GM21381 (cell line): ENCODE results near the gene COQ8B.
A peak's percentile ranks its signal among the peaks of the same experiment; 100 is the strongest.

Experiments
- ATAC-seq: cut with Tn5 transposase; IDR thresholded peaks from one replicate; pipeline ENCODE4 v1.9.1; 2021; ENCODE audit warnings: mild to moderate bottlenecking, moderate library complexity; ENCODE audit not compliant: unreplicated experiment

Gene COQ8B

DNA sequence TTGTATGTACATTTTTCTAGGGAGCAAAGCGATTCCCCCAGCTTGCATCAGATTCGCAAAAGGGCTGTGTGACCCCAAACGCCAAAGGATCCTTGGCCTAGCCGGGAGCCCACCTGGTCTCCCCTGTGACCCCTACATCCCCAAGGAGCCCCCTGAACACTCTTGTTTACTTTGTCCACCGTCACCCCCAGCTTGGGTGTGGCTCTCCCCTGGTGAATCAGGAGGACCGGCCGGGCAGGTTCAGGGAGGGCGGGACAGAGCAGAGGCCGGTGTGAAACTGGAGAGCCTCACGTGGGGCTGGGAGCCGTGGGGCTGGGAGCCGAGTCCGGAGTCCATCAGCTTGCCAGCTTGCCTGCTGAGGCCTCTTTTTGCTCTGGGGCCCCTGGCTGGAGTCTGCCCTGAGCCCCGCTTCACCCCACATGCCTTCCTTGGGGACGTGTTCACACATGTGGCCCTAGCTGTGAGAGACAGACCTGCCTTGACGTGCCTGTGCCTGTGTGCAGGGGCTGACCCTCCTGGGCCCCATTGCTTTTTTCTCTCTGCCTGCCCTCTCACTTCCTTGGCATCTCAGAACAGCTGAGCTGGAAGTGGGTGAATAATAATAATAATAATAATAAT is 2.2 kb upstream of the COQ8B start:
- no peak for ATAC-seq

DNA sequence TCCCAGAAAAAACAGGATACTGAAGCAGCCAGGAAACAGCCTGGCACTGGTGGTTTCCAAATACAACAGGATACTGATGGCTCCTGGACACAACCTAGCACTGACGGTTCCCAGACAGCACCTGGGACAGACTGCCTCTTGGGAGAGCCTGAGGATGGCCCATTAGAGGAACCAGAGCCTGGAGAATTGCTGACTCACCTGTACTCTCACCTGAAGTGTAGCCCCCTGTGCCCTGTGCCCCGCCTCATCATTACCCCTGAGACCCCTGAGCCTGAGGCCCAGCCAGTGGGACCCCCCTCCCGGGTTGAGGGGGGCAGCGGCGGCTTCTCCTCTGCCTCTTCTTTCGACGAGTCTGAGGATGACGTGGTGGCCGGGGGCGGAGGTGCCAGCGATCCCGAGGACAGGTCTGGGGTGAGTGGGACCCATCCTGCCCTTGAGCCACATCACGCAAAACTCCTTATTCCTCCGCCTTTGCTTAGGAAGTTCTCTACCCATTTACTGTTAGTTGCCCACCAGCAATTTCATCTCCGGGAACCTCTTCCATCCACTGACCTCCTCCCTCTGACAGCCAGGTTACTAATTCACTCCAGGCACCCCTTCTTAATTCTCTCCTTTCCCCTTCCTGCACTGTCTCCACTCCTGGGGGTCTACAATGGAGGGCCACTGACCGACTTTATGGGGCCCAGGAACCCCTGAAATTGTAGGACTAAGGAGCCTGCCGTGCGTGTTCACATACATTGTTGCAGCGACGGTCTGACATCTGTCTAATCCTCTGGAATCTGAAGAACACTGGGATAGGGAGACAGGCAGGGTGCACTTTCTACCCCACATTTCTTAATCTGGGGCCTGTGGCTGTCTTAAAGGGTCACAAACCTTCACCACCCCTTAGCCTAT is 1.4 kb upstream of the COQ8B start:
- ATAC-seq = no peak

DNA sequence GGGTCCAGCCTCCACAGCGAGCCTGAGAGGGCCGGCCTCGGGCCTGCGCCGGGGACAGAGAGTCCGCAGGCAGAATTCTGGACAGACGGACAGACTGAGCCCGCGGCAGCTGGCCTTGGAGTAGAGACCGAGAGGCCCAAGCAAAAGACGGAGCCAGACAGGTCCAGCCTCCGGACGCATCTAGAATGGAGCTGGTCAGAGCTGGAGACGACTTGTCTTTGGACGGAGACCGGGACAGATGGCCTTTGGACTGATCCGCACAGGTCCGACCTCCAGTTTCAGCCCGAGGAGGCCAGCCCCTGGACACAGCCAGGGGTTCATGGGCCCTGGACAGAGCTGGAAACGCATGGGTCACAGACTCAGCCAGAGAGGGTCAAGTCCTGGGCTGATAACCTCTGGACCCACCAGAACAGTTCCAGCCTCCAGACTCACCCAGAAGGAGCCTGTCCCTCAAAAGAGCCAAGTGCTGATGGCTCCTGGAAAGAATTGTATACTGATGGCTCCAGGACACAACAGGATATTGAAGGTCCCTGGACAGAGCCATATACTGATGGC is 716 bp upstream of the COQ8B start:
- peak; percentile 2 for ATAC-seq

DNA sequence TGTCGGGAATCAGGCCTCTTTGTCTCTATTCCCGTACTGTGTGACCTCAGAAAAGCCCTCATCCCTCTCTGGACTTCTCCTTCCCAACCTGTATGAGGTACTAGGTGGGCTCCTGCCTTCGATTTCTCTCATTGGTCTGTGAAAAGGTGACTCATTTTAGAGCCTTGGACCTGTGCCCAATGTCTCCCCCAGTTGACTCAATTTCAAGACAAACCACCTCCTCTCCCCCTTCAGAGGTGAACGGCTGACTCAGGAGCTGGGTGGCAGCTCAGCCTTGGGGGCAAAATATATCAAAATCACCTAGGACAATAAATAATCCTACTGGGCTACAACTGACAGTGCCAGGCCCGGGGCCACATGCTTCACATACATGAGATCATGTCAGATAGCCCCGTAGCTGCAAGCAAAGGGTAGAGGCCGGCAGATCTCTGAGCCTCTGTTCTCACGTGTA is 630 bp downstream of the COQ8B start:
- ATAC-seq = no peak

DNA sequence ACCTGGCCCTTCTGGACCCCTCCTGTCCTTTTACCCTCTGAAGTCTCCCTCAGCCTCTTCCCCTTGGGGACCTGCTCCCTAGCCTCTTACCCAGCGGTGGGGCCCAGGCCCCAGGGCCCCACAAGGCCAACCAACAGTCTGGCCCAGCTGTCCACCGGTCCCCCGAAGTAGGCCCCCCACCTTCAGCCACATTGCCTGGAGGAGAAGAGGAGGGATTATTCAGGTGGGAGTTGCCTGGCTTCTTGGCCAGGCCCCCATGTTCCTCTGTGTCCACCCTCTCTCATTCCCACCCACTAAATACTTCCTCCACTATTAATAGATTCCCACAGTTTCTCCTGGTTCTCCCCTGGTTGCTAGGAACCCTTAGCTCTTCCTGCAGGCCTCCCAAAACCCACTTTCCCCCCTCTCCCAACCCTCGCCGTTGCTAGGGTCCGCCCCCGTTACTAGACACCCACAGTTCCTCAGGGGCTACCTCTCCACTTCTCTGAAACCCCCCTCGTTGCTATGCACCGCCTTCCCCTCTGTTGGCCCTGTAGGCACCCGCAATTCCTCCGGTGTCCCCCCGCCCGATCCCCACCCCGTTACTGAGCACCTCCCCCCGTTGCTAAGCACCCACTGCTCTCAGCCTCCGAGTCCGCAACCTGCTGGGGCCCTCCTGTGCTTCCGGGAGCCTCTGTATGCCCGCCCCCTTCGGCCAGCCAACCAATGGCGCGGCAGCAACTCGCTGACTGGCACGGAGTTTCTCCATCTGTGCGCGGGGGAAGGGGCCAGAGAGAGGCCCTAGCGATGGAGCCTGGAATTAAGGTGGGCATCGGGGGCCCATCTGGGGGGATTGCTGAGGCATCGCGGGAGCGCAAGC is 2.0 kb downstream of the COQ8B start:
- peak; percentile 37 for ATAC-seq

DNA sequence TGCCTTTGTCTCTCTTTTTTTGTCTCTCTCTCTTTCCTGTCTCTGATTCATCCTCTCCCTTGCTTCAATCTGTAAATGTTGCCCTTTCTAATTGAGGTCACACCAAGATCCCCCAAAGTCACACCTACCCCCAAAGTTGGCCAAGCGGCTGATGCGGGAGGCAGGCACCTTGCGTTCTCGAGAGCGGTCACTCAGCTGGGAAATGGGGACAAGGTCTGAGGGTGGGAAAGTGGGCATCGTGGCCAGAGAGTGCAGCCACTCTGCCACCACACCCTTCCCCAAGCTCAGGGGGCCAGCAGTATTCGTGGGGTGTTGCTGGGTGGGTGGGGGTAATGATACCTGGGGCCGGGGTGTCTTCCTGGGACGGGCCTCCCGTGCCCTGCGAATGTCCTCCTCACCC is 2.7 kb downstream of the COQ8B start:
- no peak for ATAC-seq

DNA sequence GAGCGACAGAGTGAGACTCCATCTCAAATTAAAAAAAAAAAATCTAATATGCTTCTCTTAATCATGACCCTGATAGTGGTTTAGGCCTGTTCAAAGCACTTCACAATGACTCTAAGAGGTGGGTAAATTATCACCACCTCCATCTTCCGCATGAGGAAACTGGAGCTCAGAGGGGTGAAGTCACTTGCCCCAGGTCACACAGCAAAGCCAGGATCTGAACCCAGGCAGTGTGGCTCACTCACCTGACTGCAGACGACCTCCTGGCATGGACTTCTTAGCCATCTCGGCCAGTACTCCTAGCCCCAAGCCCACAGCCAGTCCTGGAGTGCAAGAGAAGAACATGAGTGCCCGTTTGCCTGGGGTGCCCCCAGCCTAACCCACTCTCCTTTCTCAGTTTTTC is 6.9 kb downstream of the COQ8B start:
- ATAC-seq = no peak

DNA sequence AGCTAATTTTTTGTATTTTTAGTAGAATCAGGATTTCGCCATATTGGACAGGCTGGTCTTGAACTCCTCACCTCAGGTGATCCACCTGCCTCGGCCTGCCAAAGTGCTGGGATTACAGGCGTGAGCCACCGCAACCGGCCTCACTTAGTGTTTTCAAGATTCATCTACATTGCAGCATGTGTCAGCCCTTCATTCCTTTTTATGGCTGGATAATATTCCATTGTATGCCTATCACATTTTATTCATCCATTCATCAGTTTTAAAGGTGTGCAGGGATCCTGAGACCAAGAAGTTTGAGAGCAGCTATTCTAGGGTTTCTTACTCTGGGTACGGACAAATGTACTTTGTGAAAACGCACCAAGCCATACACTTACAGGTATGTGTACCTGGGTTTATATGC is 9.1 kb downstream of the COQ8B start:
- ATAC-seq = no peak

DNA sequence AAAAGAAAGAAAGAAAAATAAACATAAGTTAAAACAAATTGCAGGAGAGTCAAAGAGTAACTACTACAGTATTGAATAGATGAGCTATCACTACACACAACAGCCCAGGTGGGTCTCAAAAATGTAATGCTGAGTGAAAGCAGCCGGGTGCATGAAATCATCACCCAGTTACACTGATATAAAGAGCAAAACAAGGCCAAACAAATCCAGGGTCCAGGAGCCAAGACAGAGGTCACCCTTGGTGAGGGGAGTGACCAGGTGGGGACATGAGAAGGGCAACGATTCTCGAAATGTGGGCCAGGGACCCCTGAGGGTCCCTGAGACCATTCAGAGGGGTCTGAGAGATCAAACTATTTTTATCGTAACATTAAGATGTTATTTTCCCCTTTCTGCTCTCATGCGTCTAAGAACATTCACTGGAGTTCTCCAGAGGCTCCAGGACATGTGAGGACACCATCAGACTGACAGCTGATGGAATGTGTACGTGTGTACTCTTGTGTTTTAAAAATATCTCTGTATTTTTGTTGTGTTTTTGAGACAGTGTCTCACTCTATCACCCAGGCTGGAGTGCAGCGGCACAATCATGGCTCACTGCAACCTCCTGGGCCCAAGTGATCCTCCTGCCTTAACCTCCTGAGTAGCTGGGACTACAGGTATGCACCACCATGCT is 10.6 kb downstream of the COQ8B start:
- no peak for ATAC-seq

DNA sequence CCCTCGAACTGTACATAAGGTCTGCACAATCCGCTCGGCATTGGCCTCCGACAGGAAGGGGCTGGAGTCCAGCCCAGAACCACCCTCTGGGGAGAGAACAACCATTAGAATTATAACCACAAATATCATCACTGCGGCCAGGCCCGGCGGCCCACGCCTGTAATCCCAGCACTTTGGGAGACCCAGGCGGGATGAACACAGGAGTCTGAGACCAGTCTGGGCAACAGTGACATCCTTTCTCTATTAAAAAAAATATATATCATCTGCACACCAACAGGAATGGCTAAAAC is 11.4 kb downstream of the COQ8B start:
- no peak for ATAC-seq

DNA sequence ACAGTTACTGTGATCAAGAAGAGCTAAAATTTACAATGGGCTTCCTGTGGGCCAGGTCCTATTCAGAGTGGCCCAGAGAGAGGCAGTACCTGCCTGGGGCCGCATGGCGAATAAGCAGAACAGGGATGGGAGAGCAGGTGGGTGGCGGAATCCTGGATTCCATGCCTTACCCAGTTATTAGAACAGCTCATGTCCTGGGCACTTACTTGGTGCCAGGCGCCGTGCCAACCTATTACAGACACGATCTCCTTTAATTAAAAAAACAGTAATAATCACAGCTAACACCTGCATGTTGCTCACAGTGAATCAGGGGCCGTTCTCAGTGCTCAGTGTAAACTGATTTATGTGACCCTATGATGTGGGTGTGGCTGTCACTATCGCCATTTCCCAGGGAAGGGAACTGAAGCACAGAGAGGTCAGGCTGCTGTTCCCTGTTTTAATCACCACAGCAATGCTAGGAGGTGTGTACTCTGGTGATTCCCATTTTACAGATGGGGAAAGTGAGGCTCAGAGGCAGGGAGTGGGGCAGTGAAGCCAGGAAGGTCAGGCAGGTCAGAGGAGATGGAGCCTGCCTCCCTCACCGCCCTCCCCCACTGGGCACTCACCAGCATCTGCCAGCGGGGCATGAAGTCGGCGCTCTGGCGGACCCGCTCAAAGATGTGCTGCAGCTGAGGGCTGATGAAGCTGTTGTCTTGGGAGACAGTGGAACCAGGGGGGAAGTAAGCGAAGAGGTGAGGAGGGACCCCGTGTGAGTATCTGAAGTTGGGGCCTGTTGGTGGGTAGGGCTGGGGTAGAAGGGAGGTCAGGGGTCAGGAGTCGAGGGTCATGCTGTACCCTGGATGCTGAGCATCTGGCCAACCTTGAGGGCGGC is 12.0 kb downstream of the COQ8B start:
- ATAC-seq = no peak

DNA sequence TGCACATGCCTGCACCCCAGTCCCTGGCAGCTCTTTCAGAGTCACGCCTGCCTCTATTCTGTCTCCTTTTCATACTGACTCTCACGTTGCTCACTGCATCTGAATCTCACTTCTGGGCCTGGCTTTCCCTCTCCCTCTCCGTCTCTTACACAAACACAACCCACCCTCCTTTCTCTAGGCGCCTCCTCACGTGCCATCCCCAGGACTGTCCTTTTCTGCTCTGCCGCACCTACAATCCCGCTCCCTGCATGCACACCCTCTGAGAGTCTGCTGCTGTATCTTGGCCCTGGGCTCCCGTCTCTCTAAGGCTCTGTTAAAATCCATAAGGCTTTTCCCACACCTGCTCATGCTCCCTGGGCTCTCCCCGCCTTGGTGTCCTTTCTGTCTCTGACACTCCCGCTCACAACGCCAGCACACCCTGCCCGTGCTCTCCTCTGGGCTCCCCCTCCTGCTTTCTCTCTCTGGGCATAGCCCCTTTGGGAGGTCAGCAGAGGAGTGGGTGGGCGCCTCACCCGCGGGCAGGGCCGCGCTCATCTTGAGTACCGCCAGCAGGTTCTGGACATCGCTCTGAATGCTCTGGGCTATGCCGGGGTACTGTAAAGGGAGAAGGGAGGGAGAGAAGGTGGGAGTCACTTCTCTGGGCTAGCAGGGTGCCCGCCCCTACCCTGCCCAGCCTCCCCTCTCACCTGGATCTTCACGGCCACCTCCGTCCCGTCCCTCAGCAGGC is 13.5 kb downstream of the COQ8B start:
- ATAC-seq = no peak

DNA sequence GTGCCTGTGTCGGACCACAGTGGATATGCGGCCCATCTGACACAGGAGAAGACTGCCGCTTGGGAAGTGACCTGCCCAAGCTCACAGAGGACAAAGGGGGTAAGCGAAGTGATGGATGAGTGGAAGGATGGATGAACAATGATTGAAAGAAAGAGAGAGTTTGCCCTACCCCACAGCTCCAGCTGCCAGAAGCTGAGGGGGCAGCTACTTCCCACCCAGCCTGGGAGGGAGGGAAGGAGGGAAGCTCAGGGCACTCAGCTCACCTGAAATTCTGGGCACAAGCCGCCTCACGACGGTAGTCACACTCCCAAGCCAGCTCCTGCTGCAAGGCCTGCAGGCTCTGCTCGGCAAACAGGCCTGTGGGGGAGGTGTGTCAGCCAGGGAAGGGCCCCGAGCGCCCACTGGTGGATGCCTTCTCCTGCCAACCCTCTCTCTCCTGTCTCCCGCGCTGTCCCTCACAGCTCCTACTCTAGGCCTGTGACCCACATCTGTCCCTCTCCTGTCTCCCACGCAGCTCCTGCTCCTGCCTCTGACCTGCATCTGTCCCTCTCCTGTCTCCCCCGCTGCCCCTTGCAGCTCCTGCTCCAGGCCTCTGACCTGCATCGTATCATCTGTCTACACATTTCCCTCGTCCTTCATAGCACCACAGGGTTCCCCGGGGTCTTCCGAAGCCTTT is 14.2 kb downstream of the COQ8B start:
- no peak for ATAC-seq

DNA sequence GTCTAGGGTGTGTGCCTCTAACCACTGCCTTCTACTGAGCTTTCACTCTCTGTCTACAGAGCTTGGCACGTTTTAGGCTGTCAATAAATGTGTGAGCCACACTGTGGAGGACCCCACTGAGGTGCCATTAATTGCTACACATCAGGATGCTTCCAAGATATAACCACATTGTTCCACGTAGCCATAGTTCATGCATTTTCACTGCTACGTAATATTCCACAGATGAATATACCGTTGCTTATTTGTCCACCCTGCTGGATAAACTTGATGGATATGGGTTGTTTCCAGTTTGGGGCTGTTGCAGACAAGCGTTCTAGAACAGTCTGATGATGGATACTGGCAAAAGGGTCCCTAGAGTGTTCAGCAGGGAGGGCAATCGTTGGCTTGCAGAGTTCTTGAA is 14.9 kb downstream of the COQ8B start:
- no peak for ATAC-seq

DNA sequence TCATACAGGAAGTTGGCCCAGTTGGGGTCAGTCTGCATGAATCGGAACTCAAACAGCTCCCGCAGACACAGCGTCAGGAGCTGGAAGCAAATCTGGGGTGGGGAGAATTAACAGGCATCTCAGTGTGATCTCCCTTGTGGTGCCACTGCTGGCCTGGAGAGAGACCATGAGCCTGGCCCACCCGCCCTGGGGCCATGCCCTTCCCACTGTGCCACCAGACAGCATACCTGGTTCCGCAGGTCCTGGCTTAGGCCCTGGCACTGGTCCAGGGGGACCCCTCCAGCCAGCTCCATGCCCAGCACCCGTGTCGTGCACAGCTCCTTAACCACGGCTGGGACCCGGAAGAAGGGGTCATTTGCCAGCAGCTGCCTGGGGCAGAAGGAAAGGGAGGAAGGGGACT is 16.6 kb downstream of the COQ8B start:
- no peak for ATAC-seq

DNA sequence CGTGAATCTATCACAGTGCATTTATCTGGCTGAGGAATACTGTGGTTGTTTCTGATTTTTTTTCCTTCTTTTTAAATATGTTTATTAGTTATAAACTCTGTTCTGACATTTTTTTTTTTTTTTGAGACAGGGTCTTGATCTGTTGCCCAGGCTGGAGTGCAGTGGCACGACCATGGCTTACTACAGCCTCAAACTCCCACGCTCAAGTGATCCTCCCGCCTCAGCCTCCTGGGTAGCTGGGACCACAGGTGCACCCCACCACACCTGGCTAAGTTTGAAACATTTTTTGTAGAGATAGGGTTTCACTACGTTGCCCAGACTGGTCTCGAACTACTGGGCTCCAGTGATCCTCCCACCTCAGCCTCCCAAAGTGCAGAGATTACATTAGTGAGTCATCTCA is 19.7 kb downstream of the COQ8B start:
- no peak for ATAC-seq

DNA sequence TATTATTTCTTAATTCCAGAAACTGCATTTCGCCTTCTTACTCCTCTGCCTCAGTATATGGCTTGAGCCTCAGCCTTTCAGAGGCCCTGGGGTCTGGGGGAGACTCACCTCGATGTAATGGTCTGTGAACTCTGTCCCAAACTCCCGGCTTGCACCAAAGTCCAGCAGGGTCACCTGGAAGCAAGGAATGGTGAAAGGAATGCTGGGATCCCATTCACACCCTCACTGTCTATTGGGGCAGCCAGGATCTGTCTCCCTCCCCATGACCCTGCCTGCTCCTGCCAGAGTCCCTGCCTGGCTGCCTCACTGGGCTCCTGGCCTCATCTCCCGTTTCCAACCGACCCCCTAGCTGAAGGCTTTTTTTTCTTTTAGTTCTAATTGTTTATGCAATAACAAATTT is 20.8 kb downstream of the COQ8B start:
- no peak for ATAC-seq

DNA sequence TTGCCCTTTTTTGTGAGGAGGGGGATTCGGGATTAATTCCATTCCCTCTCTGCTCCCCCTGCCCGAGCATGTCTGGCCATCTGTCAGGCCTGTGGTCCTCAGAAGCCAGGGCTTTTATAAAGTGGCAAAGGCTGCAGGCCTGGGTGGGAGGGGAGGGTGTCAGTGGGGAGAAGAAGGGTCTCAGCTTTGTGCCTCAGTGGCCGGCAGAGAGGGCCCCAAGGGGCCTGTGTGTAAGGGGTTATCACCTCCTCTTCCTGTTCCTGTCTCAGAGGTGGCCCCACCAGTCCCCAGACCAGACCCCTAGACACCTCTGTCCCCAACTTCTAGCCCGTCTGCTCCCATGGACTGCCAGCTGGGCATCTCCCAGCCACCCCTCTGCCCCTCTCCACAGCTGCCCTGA is 22.8 kb downstream of the COQ8B start:
- no peak for ATAC-seq
